ENCODE data around the gene FAM120C.

- TF ChIP-seq CTCF (IDR thresholded peaks at IDR 0.05) (no peak), ZFX (IDR thresholded peaks at IDR 0.05; ENCODE audit: borderline replicate concordance) (no peak)
Measured at GRCh38 chrX:54076903-54077302, 106.2 kb downstream of the FAM120C start.

Measured in 22Rv1 (cell line).